ENCODE results near the gene FBXL14.
"Not testable (repeated sequence)": the region's sequence is repeated elsewhere in the genome, so short reads cannot be mapped to it uniquely, and the experiment has no call there.

FBXL14 gene

DNA sequence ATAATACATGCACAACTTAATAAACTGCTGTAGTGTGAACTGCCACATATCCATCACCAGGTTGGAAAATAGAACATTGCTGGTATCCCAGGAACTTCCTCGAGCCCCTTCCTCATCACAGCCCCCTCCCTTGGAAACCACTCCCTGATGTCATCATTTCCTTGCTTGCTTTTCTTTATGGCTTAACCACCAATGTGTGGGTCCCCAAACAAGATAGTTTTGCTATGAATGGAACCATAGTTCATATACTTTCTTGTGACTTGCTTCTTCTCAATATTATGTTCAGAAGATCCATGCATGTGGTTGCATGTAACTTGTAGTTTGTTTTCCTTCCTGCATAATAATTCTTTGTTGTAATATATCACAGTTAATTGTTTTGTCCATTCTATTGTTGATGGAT, 25.7 kb upstream of the FBXL14 start:
- no peak for DNase-seq

DNA sequence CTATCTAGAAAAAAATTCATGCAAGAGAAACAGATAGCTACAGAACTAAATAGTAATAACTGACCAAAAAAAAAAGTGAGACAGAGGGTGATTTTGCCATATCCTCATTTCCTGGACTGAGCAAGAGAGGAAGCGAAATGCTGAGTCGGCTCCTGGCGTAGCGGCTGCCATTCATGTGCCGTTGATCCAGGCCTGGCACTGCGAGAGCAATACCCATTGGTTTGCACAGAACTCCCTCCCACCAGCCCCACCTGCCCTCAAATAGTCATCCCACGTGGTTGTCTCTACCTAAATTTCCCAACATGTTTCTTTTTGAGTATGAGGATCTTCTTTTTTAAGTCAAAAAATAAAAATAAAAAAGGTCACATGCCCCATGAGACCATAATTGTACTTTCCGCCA, 25.2 kb upstream of the FBXL14 start:
- peak in 3 of 58 donors; percentile 17 to 33 (median 24) for DNase-seq

DNA sequence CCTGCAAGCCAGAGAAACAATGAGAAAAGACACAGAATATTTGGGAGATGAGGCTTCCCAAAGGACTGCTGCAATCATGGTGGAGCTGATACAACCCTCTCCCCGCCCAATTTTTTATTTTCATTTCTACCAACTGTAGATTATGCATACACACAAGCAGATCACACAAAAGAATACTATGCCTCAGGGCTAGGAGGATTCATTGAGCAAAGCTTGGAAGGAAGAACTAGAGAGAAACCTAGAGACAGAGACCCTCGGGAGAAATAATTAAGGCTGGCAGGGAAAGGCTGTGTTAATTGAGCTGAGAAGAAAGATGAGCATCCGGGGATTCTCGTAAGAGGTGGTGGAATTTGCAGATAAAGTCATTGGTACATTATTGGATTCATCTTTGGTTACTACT, 24.8 kb upstream of the FBXL14 start:
- no peak for DNase-seq

DNA sequence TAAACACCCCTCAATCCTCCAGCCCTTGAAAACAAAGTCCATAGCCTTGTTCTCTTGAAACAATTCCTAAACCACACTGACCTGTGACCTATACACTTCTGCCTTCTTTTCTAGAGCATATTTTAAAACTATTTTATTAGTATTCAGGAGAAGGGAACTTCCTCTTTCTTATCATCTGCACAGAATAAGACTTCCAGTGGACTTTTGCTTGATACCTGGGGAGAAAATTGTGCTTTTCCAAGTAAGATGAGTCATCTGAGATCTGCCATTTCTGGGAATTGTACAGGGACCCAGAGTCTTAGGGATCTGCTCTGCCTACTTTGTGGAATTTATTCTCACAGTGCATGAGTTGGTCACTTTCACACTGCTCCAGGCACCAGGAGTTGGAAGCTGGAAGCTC, 24.1 kb upstream of the FBXL14 start:
- DNase-seq, result no peak

DNA sequence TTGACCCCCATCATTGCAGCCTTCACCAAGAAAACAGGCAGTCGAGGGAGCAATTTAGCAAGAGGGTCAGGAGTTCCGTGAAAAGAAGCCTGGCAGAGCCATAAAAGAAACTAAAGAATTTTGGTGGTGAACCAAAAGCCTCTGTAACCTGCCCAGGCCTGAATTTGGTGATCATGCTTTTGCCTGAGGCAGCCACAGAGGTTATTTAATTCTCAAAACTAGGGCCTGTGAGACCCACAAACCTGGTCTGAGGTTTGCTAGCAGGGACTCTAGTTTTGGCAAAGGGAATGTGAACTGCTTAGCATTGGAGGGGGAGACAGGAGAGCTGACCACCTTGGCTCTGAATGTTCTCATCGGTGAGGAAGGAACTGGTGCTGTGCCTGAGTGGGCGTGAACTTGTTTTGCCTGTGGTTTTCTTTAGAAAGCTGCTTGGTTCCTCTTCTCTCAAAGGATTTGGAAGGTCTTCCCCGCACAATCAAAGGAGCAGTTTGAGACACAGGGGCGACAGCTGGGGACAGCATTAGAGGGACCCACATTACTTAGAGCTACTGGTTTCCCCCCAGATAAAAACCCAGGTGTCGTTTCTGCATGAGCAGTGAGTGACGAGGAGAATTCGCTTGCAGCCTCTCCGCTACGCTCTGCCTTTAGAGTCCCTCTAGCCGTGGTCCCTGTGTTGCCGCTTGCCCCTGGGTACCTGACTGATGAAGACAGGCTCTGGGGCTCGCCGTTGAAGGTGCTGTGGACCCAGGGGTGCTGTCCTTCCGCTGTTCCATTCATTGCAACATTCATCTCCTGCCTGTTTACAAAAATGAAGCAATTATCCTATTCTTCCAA, 22.1 kb upstream of the FBXL14 start:
- no peak for DNase-seq

DNA sequence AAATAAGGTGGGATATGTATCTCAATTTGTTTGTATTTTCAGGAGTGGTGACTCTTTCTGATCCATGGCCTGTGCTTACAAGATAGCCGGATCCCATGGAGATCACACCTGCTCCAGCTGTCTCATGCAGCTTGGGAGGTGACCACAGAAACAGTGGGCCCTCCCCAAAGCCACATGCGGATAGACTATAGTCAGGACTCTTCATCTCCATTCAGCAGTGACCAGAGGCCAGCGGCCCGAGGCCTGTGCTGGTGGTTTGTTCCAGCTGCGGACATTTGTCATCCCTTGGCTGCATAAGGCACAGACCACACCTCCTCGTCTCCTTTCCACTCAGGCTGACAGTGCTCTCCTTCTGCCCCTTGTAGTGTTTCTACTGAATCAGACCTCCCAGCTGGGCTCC, 20.0 kb upstream of the FBXL14 start:
- no peak for DNase-seq

DNA sequence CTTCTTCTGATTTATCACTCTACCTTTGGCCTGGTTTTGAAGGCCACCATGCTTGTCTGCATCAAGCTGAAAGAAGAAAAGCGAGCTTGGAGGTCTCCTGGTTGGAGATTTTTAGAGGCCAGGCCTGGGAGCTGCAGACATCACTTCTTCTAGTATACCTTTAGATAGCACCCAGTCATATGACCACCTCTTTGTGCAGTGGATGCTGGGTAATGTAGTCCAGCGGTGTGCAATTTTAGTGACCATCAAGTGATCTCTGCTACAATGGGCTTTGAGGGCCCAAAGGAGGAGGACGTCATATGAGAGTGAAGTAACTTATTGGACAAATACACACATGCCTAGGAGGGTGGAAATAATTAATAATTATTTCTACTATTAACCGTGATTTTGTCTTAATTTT, 19.5 kb upstream of the FBXL14 start:
- DNase-seq, result no peak

DNA sequence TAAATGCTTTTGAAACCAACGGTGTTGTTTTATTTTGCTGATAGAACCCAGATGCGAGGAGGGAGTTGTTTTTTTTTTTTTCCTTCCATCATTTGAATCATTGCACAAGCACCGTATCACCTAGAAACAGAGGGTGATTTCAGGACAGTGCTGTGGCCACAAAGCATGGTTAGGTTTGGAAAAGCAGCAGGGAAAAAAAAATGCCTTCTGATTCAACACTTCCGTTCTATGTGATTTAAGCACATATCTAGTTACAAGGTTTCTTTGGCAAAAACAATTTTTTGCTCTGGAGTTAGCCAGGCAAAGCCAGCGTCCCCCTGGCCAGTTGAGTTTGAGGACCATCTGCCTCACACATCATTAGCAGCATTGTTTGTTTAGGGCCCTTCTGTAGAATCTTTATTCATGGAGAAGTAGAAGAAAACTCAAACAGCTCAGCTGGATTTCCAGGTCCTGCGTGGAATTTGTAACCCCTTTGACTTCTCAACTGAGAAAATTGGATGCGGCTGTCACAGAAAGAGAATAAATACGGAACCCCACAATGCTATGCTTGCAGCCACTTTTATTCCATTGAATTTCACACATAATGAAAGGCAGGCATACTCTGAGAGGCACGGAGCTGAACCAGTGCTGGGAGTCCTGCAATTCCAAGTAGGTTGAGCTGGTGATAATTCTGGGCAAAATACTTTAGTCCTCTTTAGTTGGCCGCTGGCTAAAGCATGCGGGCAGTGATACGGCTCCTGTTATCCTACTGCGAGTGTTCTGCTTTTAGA, 17.6 kb upstream of the FBXL14 start:
- no peak for DNase-seq

DNA sequence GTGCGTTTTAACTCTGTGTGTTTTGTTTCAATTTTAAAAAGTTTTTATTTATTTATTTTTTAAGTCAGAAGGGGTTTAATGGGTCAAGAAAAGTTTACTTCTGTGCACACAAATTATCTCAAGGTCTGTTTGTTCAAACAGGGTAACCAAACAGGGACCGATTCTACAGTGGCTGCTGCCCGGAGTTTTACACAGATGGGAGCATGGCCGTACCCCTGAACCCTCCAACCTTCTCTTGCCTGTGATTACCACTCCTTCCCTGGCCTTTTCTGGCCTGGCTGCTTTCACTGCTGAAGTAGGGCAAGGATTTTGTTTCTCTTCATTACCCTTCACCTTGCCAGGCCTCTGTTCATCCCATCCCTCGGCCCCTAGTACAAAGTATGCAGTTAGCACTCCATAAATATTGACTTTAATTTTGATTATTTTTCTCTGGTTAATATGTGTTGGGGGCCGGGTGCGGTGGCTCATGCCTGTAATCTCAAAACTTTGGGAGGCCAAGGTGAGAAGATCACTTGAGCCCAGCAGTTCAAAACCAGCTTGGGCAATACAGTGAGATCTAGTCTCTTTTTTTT, 15.8 kb upstream of the FBXL14 start:
- DNase-seq, result no peak

DNA sequence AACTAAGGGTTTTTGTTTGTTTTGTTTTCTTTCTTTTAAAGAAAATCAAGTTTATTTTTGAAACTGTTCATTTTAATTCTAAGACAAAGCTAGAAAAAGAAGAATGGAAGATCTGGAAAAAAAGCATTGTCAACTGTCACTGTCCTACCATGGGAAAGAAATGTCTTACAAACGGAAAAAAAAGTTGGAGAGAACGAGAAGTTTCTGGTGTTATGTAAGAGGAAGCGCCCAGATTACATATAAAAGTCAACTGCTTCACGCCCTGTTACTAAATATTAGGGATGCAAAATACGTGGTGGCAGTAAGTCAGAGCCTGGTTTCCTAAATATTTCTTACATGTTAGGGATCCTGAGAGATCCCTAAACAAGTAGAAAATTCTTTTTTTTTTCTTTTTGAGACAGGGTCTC, 14.3 kb upstream of the FBXL14 start:
- DNase-seq, result no peak

DNA sequence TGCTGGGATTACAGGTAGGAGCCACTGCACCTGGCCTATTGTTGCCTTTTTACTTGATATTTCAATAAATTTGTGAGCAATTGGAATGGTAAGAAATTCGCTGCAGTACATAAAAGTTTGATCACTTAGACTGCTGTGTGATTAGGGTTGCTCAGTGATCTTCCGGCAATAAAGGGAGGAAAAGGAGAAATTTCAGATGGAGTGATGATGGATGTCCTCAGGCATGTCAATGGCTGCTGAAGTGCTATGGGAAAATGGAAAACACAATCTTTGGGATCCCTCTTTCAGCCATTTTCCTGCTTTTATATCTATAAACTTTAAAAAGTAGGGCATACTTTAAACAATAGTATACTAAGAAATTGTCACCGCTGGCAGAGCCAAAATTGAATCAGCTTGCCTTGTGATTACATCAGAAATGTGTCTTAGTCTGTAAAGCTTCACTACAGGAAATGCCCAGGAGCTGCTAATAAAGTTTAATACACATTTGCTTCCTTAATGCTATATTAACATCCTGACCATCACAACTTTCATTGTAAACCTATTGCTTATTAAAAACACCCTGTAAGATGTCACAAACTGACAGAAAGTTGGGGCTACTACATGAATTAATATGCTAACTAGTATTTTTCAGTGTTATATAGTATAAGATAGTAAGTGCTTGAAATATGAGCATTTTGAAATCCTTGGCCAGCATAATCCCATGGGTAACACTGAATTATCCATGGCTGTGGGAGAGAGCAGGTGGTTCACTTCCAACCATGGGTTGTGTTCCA, 13.7 kb upstream of the FBXL14 start:
- DNase-seq, result no peak

DNA sequence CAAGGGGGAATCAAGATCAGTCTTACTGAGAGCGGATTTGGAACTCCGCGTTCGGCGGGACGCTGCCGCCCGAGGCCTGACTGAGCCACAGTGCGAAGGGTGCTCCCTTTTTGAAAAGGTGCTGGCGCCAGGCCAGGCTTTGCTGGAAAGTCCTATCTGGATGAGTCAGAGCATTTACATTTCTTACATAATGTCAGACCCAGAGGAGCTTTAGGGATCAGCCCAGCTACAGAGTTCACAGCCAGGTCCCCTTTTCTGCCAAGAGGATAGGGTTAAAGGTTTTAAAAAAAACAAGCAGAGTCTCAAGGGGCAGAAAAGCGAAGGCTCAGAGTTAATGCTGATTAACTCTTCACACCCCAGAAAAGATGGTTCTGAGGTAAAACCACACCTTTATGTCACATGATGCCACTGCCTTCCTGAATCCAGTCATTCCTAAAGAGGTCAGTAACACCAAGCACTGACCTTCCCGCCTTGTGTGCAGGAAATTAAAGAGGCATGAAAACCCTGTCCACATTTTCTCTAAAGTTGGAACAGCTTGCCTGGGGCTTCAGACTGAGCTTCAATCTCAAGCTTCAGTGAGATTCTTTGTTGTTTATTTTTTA, 11.7 kb upstream of the FBXL14 start:
- DNase-seq, result peak in 28 of 58 donors; percentile 10 to 93 (median 50)

DNA sequence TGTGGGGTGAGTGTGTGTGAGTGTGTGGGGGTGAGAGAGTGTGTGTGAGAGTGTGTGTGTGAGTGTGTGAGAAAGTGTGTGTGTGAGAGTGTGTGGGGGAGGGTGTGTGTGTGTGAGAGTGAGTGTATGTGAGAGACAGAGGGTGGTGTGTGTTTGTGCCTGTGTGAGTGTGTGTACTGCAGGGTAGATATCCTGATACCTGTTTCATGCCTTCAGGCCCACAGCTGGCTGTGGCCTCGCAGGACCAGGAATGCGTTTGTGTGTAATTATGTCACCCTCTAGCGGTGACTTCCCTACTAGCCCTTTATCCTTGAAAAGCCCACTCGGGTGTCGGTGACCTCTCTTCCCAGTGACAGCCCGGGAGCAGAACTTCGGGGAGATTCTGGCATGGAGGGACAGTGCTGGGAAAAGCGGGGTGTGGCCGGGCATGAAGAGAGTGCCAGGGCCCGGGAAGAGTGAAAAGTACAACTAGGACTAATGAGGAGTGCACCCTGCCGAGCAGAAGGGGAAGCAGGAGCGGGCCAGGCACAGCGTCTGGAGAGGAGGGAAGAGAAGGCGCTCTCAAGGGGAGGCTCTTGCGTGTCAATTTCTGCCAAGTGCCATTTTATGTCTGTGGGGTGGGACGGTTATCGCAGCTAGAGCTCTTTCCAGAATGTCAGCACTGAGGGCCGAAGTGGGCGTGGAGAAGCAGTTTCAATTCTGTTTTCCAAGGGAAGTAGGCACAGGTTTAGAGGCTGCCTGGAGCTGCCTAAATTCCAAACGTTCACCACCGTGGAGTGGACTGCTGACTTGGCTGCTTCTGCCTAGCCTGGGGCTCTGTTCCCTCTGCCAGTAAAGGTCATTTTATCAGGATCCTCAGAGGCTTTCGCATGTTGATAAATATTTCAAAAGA, 11.0 kb upstream of the FBXL14 start:
- DNase-seq, result peak in 54 of 58 donors; percentile 7 to 83 (median 60)

DNA sequence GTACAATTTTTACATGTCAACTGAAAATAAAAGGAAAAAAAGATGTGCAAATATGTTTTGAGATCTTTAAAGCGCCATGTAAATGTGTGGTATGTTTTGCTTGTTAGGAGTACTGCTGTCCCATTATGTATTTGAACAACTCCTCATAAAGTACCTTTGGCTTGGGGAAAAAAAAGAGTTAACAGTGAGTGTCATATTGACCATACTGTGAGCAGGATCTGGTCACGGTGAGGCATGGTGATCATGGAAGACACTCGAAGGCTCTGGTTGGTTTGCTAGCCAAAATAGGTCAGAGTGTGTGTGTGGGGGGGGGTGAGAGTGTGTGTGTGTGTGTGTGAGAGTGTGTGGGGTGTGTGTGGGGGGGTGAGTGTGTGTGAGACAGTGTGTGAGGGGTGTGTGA, 10.1 kb upstream of the FBXL14 start:
- DNase-seq, result peak in 1 of 58 donors; percentile 11

DNA sequence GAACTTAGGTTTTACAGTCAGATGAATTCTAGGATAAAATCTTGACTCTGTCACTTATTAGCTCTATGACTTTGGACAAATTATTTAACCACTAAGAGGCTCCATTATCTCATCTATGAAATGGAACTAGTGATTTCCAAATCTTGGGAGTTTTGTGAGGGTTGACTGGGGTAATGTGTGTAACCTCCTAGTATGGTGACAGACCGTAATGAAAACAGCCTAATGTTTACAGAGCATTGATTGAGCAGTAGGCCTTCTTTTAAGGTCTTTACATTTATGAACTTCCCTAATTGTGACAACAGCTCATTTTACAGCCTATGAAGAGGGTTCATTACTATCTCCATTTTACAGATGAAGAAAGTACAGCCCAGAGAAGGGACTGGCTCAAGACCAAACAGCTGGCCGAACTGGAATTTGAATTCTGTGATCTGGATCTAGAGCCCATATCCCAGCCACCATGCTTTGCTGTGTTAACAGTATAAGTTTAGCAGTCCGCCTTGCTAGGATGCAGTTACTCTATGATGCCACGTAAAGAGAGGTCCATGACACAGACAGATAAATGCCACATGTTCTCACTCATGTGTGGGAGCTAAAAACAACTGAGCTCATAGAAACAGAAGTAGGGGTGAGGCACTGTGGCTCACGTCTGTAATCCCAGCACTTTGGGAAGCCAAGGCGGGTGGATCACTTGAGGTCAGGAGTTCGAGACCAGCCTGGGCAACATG, 9.1 kb upstream of the FBXL14 start:
- no peak for DNase-seq

DNA sequence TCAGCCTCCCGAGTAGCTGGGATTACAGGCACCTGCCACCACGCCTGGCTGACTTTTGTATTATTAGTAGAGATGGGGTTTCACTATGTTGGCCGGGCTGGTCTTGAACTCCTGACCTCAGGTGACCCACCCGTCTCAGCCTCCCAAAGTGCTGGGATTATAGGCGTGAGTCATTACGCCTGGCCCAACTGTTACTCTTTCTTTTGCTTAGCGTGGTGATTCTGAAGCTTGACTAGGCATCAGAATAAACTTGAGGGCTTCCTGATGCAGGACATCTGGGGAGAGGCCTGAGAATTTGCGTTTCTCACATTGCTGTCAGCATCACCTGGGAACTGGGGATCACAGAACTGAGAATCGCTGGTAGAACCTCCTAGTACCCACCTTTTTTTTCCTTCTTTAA, 8.3 kb upstream of the FBXL14 start:
- not testable (repeated sequence) for DNase-seq

DNA sequence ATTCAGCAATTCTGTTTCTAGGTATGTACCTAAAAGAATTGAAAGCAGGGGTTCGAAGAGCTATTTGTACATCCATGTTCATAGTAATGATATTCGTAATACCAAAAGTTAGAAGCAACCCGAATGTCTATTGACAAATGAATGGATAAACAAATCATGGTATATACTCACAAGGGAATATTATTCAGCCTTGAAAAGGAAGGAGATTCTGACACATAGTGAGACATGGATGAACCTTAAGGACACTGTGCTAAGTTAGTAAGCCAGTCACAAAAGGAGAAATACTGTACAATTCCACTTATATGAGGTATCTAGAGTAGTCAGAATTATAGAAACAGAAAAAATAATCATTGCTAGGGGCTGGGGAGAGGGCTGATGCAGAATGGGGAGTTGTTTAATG, 4.4 kb upstream of the FBXL14 start:
- DNase-seq, result no peak

DNA sequence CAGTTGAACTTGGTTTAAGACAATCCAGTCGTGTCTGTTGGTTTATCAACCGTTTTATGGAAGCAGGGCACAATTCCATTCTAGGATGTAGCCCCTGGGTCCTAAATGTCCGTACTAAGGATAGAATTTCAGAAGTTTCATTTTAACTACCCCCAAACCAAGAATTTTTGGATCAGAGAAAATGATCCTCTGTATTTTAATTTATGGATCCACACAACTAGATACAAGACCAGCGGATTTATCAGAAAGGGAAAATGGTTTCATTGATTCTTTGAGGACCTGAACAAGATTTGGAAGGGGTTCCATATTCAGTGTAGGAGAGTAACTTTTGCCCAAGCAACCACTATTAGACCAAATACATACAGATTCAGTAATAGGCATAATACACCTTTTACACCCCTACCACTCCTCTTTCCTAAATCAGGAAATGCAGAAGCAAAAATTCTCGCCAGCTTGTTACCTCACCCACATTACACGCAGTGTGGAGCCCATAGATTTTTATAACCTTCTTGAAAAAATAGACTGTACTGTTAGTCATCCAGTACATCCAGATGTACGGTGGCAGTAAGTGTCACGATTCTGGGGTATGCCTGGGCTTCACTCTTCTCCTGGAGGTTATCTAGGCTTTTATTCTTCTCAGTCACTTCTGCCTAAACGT, 1.4 kb upstream of the FBXL14 start:
- DNase-seq, result no peak
